GM20431 (cell line): Measurements from ENCODE around the gene LMF2.
"Not testable (repeated sequence)": the region's sequence is repeated elsewhere in the genome, so short reads cannot be mapped to it uniquely, and the experiment has no call there.

Experiments used
- in situ Hi-C: fragments of 300-500 bp; cut with MseI, MboI; formaldehyde crosslinking; loops from one replicate; pipeline ENCODE4 v1.15.0; 2020; ENCODE audit warnings: low sequenced_read_pairs; ENCODE audit not compliant: unreplicated experiment

LMF2 gene

GRCh38 chr22:50523806-50524675 lies 16.5 kb upstream of the LMF2 start:
- in situ Hi-C loops = no loop called here

- in situ Hi-C loops = no loop called here
Measured at GRCh38 chr22:50523458-50523805, 15.9 kb upstream of the LMF2 start.

- in situ Hi-C loops = no loop called here
Measured at GRCh38 chr22:50522806-50523438, 15.4 kb upstream of the LMF2 start.

GRCh38 chr22:50522208-50522805 lies 14.8 kb upstream of the LMF2 start:
- in situ Hi-C loops = no loop called here

- in situ Hi-C loops = no loop called here
Measured at GRCh38 chr22:50521710-50522109, 14.2 kb upstream of the LMF2 start.

- in situ Hi-C loops = no loop called here
Measured at GRCh38 chr22:50520826-50521453, 13.4 kb upstream of the LMF2 start.

- in situ Hi-C loops = not testable (repeated sequence)
Measured at GRCh38 chr22:50520184-50520583, 12.7 kb upstream of the LMF2 start.

- in situ Hi-C loops = no loop called here
Measured at GRCh38 chr22:50519151-50519550, 11.6 kb upstream of the LMF2 start.

- in situ Hi-C loops = no loop called here
Measured at GRCh38 chr22:50518606-50519005, 11.1 kb upstream of the LMF2 start.

- in situ Hi-C loops = no loop called here
Measured at GRCh38 chr22:50517495-50518260, 10.2 kb upstream of the LMF2 start.

GRCh38 chr22:50516891-50517290 lies 9.4 kb upstream of the LMF2 start:
- in situ Hi-C loops = no loop called here

- in situ Hi-C loops = no loop called here
Measured at GRCh38 chr22:50516068-50516467, 8.6 kb upstream of the LMF2 start.

GRCh38 chr22:50513175-50513574 lies 5.7 kb upstream of the LMF2 start:
- in situ Hi-C loops = no loop called here

- in situ Hi-C loops = no loop called here
Measured at GRCh38 chr22:50508897-50509296, 1.4 kb upstream of the LMF2 start.

GRCh38 chr22:50507991-50508884 lies 736 bp upstream of the LMF2 start, which contains the start of gene NCAPH2:
Gene NCAPH2, plus strand, starts transcription at chr22:50508224. Its CDS starts 114 bp downstream, at chr22:50508338.
- in situ Hi-C loops = no loop called here

GRCh38 chr22:50506611-50507420 lies 686 bp downstream of the LMF2 start:
- in situ Hi-C loops = no loop called here

- in situ Hi-C loops = no loop called here
Measured at GRCh38 chr22:50505776-50506610, 1.5 kb downstream of the LMF2 start.
